ENCODE data around the gene PDZRN4. TPM values are rescaled to one million over a fixed set of nuclear protein-coding genes. Genes with fewer than 3 reads are reported as not detected.

PDZRN4 gene
- polyA plus RNA-seq, 3 donors: not detected

DNA sequence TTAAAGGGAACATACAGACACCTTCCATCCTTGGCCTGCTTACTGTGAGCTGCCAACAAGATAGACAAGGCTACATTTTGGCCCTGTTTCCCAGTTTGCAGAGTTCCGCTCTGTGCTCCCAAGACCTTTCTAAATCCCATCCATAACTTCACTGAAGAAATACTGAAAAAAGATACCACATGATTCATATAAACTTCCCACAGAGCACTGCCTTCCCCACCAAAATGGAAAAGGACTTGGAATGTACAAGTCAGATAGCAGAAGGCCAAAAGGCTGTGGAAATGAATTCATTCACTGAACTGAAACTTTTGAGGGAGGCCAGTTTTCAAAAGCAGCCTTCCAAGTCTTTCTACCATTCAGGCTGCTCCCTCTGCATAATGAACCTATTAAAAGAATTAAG, 29.6 kb downstream of the PDZRN4 start:
- Histone ChIP-seq H3K4me3 (replicated peaks in 1 of 3; ENCODE audit: low read depth in 2 of 3, low read length in 3 of 3) (no peak overlapping the region), H2AFZ (ENCODE audit: insufficient read depth, low read depth, low read length, poor library complexity, severe bottlenecking) (no peak overlapping the region), H3K9ac (ENCODE audit: insufficient read depth, low read length, poor library complexity, severe bottlenecking) (no peak overlapping the region), H4K20me1 (ENCODE audit: insufficient read depth, low read length) (no peaks in the 10 kb centered on the region), H3K4me2 (replicated peaks; ENCODE audit: extremely low read depth, low read length, poor library complexity, severe bottlenecking) (no peak overlapping the region), H3K79me2 (ENCODE audit: insufficient read depth, low read length) (no peaks in the 10 kb centered on the region), H3K36me3 (replicated peaks in 1 of 2; ENCODE audit: control insufficient read depth in 1 of 2, insufficient read depth in 2 of 2, low read length in 2 of 2) (no peaks in the 10 kb centered on the region), H3K27me3 (ENCODE audit: control insufficient read depth in 2 of 2, insufficient read depth in 2 of 2, low read length in 2 of 2) (no peaks in the 10 kb centered on the region), H3K9me3 (replicated peaks in 1 of 2; ENCODE audit: control insufficient read depth in 1 of 2, insufficient read depth in 1 of 2, low read length in 2 of 2) (no peaks in the 10 kb centered on the region), H3K27ac (ENCODE audit: low read depth in 1 of 2, low read length in 2 of 2) (no peak overlapping the region), H3K4me1 (ENCODE audit: control insufficient read depth in 1 of 2, insufficient read depth in 2 of 2, low read length in 2 of 2) (no peaks in the 10 kb centered on the region)
- no peak for DNase-seq
- peaks cover 0 to 2% (median 0%) of the 10 kb centered on the region in 3 donors for H3K27me3 Mint-ChIP-seq (ENCODE audit: low read depth in 3 of 3)
- peaks cover 0 to 2% (median 0%) of the 10 kb centered on the region in 7 donors for H3K9me3 Mint-ChIP-seq
- intact Hi-C loops (cut with micrococcal nuclease): no loop called here
- H3K36me3 Mint-ChIP-seq: no peaks in the 10 kb centered on the region
- peaks cover 3% of the 10 kb centered on the region for H3K4me1 Mint-ChIP-seq
- H3K27ac Mint-ChIP-seq: no peak overlapping the region
- H3K4me3 Mint-ChIP-seq: no peak overlapping the region
- WGBS (ENCODE audit: insufficient coverage): 100% methylated on average over 1 of the region's 1 CpG
- TF ChIP-seq, protein P1, sequence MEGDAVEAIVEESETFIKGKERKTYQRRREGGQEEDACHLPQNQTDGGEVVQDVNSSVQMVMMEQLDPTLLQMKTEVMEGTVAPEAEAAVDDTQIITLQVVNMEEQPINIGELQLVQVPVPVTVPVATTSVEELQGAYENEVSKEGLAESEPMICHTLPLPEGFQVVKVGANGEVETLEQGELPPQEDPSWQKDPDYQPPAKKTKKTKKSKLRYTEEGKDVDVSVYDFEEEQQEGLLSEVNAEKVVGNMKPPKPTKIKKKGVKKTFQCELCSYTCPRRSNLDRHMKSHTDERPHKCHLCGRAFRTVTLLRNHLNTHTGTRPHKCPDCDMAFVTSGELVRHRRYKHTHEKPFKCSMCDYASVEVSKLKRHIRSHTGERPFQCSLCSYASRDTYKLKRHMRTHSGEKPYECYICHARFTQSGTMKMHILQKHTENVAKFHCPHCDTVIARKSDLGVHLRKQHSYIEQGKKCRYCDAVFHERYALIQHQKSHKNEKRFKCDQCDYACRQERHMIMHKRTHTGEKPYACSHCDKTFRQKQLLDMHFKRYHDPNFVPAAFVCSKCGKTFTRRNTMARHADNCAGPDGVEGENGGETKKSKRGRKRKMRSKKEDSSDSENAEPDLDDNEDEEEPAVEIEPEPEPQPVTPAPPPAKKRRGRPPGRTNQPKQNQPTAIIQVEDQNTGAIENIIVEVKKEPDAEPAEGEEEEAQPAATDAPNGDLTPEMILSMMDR (IDR thresholded peaks at IDR 0.05): no peak

GRCh38 chr12:41220931-41221330, 32.8 kb downstream of the PDZRN4 start:
- H3K36me3 ChIP-seq (replicated peaks in 1 of 2; ENCODE audit: control insufficient read depth in 1 of 2, insufficient read depth in 2 of 2, low read length in 2 of 2): no peaks in the 10 kb centered on the region
- intact Hi-C loops (cut with micrococcal nuclease): no loop called here
- peaks cover 0 to 4% (median 0%) of the 10 kb centered on the region in 3 donors for H3K27me3 Mint-ChIP-seq (ENCODE audit: low read depth in 3 of 3)
- no peaks in the 10 kb centered on the region for H3K36me3 Mint-ChIP-seq
- WGBS (ENCODE audit: insufficient coverage): no CpG with 5 or more reads among the region's 2 CpGs
- no peak overlapping the region for H3K4me3 ChIP-seq (replicated peaks in 1 of 3; ENCODE audit: low read depth in 2 of 3, low read length in 3 of 3)
- H2AFZ ChIP-seq (ENCODE audit: insufficient read depth, low read depth, low read length, poor library complexity, severe bottlenecking): no peak overlapping the region
- no peak overlapping the region for H3K9ac ChIP-seq (ENCODE audit: insufficient read depth, low read length, poor library complexity, severe bottlenecking)
- no peaks in the 10 kb centered on the region for H3K79me2 ChIP-seq (ENCODE audit: insufficient read depth, low read length)
- peaks cover 3% of the 10 kb centered on the region for H3K4me1 Mint-ChIP-seq
- DNase-seq: no peak
- no peak overlapping the region for H3K27ac Mint-ChIP-seq
- H3K9me3 ChIP-seq (replicated peaks in 1 of 2; ENCODE audit: control insufficient read depth in 1 of 2, insufficient read depth in 1 of 2, low read length in 2 of 2): no peaks in the 10 kb centered on the region
- peaks cover 0 to 2% (median 0%) of the 10 kb centered on the region in 7 donors for H3K9me3 Mint-ChIP-seq
- no peaks in the 10 kb centered on the region for H4K20me1 ChIP-seq (ENCODE audit: insufficient read depth, low read length)
- H3K4me3 Mint-ChIP-seq: no peak overlapping the region
- H3K27ac ChIP-seq (ENCODE audit: low read depth in 1 of 2, low read length in 2 of 2): no peak overlapping the region
- no peaks in the 10 kb centered on the region for H3K27me3 ChIP-seq (ENCODE audit: control insufficient read depth in 2 of 2, insufficient read depth in 2 of 2, low read length in 2 of 2)
- TF ChIP-seq, protein P1 (IDR thresholded peaks at IDR 0.05): no peak
- H3K4me2 ChIP-seq (replicated peaks; ENCODE audit: extremely low read depth, low read length, poor library complexity, severe bottlenecking): no peak overlapping the region
- H3K4me1 ChIP-seq (ENCODE audit: control insufficient read depth in 1 of 2, insufficient read depth in 2 of 2, low read length in 2 of 2): no peaks in the 10 kb centered on the region

Data from CD14-positive monocyte (primary cell).